ENCODE results near the gene OPALIN. TPM values are rescaled to one million over a fixed set of nuclear protein-coding genes. Genes with fewer than 3 reads are reported as not detected.

The OPALIN gene
- total and polyA plus RNA-seq, 9 of the 15 experiments (the other 6 are each of a cell fraction or from before 2014, with no cell fraction given): not detected

- TF ChIP-seq CTCF (IDR thresholded peaks at IDR 0.05 in 2 of 3, conservative IDR thresholded peaks at IDR 0.05 in 1 of 3; ENCODE audit: insufficient read depth in 2 of 3, low read depth in 1 of 3, low read length in 3 of 3) (peak; percentile 18 to 46 (median 33); a peak in 3 of 6 replicates), MYNN (IDR thresholded peaks at IDR 0.05) (no peak), MYNN (CRISPR knock-in tag; IDR thresholded peaks at IDR 0.05) (no peak)
These were observed 37.0 kb downstream of the OPALIN start (continued) for GRCh38 chr10:96321822-96322221.

- Histone ChIP-seq H3K9ac (ENCODE audit: insufficient read depth in 1 of 2, low read depth in 2 of 2, low read length in 2 of 2) (no peak overlapping the region), H3K4me1 (replicated peaks in 1 of 2; ENCODE audit: control insufficient read depth in 2 of 2, insufficient read depth in 2 of 2, low read length in 2 of 2) (no peaks in the 10 kb centered on the region), H3K4me3 (no peak overlapping the region), H3K9me1 (ENCODE audit: control insufficient read depth, insufficient read depth, low read length) (no peaks in the 10 kb centered on the region), H3K79me2 (ENCODE audit: control insufficient read depth, insufficient read depth, low read length) (no peaks in the 10 kb centered on the region), H2AFZ (ENCODE audit: low read depth, low read length) (no peak overlapping the region), H3K9me3 (replicated peaks; ENCODE audit: control insufficient read depth, insufficient read depth, low read depth, low read length) (no peaks in the 10 kb centered on the region), H3K4me2 (ENCODE audit: insufficient read depth, low read length) (no peak overlapping the region), H4K20me1 (replicated peaks; ENCODE audit: control insufficient read depth, insufficient read depth, low read length) (no peaks in the 10 kb centered on the region), H3K27me3 (ENCODE audit: control insufficient read depth in 2 of 2, insufficient read depth in 2 of 2, low read length in 2 of 2) (peaks cover 4 to 13% of the 10 kb centered on the region in 2 experiments; a peak in 3 of 5 replicates), H3K27ac (ENCODE audit: extremely low read depth, low read depth, low read length) (no peak overlapping the region), H3K36me3 (ENCODE audit: control insufficient read depth, insufficient read depth, low read length) (no peaks in the 10 kb centered on the region)
- no peak for FAIRE-seq
- no TSS peak for BruUV-seq (replicated peaks)
- ATAC-seq: no peak
- in situ Hi-C loops (cut with MboI): loop anchor here (10.0 kb wide), 1 partner anchor 305 kb away; no protein-coding TSS in a partner anchor
- DNase-seq (ENCODE audit: extremely low read depth in 1 of 4, low spot score in 3 of 4): peak in 1 of 4 experiments; percentile 6
- intact Hi-C loops (cut with micrococcal nuclease): no loop called here
- ChIA-PET POLR2A (no interaction called here), CTCF (ENCODE audit: low intra/inter-chr PET ratio) (no interaction called here)
- WGBS (ENCODE audit: insufficient coverage, low coverage, missing lambda C conversion rate): 0% methylated on average over 3 of the region's 3 CpGs
- peak; percentile 86 for TF ChIP-seq MAFF (IDR thresholded peaks at IDR 0.05; ENCODE audit: low read length)
- no peak for TF ChIP-seq HNRNPH1 (optimal IDR thresholded peaks at IDR 0.05; ENCODE audit: low read depth, low read length)
- no peak for TF ChIP-seq ZKSCAN8 (CRISPR knock-in tag; IDR thresholded peaks at IDR 0.05)
- TF ChIP-seq RB1 (IDR thresholded peaks at IDR 0.05; ENCODE audit: low read depth): no peak
- no peak for TF ChIP-seq CBFA2T3 (IDR thresholded peaks at IDR 0.05)
- TF ChIP-seq SLC30A9 (CRISPR knock-in tag; IDR thresholded peaks at IDR 0.05): no peak
- TF ChIP-seq TCF7 (IDR thresholded peaks at IDR 0.05; ENCODE audit: borderline replicate concordance): no peak
- TF ChIP-seq NFE2 (IDR thresholded peaks at IDR 0.05; ENCODE audit: low read depth): peak; percentile 80
- no peak for TF ChIP-seq TFE3 (CRISPR knock-in tag; IDR thresholded peaks at IDR 0.05)
These were observed 38.9 kb downstream of the OPALIN start for GRCh38 chr10:96319754-96320474.

All from K562 (cell line).